Vagina (tissue), 2 donors: ENCODE results near the gene PTMA.
A peak's percentile ranks its signal among the peaks of the same experiment; 100 is the strongest.

ENCODE experiments used
- POLR2A ChIP-seq, 2 donors: fragments of 450-650 bp; IDR thresholded peaks; one replicate each; pipeline ENCODE4 v1.6.1; 2017; ENCODE audit warnings: antibody characterized with exemption in 2 of 2, mild to moderate bottlenecking in 2 of 2, moderate library complexity in 2 of 2
- POLR2AphosphoS5 ChIP-seq, 2 donors: sonication (generic); formaldehyde crosslinking; IDR thresholded peaks; one replicate each; pipeline ENCODE4 v1.9.0; 2017; ENCODE audit warnings: antibody characterized with exemption in 2 of 2, mild to moderate bottlenecking in 2 of 2, low read depth in 1 of 2; ENCODE audit not compliant: insufficient read depth in 1 of 2
- TF ChIP-seq, protein P1 (sequence below), 3 experiments: fragments of 450-650 bp in 2 of 3; fragments of 200-600 bp in 1 of 3; sonication (generic) in 1 of 3; IDR thresholded peaks; one replicate each; pipeline ENCODE4 v1.5.1; 2017 to 2019; ENCODE audit warnings: antibody characterized with exemption in 3 of 3, mild to moderate bottlenecking in 2 of 3, moderate library complexity in 2 of 3

DNA sequence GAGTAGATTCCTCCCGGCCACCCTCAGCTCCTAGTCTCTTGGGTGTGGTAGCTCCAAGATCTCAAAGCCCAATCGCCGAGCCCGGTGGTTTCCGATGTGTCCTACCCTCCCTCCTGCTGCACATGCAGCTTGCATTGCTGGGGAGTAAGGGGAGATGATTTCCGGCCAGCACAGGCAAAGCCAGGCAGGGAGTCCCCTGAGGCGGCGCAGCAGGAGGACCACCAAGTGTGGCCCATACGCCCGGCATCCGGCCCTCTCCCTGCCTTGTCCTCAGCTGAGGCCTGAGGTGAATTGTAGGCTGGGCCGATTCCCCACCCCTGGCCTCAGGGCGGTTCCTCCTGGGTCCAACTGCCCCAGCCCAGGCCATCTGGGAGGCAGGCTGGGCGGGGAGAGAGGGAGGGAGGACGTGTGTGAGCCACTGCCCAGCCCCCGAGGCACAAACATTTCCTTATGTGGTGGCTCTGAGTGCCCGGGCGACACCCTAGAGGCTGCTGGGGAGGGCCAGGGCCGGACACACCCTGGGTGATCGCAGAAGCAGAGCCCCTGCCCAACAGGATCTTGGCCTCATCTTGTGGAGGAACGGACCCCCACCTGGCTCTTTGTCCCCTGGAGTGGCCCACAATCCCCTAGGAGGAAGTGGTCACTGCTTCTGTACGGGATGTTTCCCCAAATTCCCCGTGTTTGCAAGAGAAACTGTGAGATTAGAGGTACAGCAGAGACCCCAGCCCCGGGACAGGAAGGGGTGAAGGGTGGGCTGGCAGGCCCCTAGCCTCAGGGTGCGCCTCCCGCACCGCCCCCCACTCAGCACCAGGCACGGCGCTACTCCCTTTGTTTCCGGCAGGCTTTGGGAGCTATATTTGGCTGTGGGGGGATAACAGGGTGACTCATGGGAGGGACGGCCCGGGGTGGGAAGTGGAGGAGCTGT, 41.9 kb upstream of the PTMA start:
- TF ChIP-seq, protein P1, sequence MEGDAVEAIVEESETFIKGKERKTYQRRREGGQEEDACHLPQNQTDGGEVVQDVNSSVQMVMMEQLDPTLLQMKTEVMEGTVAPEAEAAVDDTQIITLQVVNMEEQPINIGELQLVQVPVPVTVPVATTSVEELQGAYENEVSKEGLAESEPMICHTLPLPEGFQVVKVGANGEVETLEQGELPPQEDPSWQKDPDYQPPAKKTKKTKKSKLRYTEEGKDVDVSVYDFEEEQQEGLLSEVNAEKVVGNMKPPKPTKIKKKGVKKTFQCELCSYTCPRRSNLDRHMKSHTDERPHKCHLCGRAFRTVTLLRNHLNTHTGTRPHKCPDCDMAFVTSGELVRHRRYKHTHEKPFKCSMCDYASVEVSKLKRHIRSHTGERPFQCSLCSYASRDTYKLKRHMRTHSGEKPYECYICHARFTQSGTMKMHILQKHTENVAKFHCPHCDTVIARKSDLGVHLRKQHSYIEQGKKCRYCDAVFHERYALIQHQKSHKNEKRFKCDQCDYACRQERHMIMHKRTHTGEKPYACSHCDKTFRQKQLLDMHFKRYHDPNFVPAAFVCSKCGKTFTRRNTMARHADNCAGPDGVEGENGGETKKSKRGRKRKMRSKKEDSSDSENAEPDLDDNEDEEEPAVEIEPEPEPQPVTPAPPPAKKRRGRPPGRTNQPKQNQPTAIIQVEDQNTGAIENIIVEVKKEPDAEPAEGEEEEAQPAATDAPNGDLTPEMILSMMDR (IDR thresholded peaks at IDR 0.05), result peak in 1 of 3 experiments; percentile 20
- TF ChIP-seq POLR2AphosphoS5 (IDR thresholded peaks at IDR 0.05; ENCODE audit: insufficient read depth in 1 of 2, low read depth in 1 of 2), result peak; percentile 41 to 99
- peak; percentile 14 to 74 for TF ChIP-seq POLR2A (IDR thresholded peaks at IDR 0.05)
